IMR-90 (cell line): Measurements from ENCODE around the gene CTIF.
A peak's percentile ranks its signal among the peaks of the same experiment; 100 is the strongest.

Experiments
- BHLHE40 ChIP-seq: fragments of 150-350 bp; IDR thresholded peaks from 2 replicates; pipeline ENCODE4 v1.6.1; 2016; ENCODE audit warnings: mild to moderate bottlenecking, low read depth, low read length
- CEBPB ChIP-seq: IDR thresholded peaks from 2 replicates; pipeline ENCODE4 v1.6.1; 2012; ENCODE audit warnings: low read depth, low read length, improper control_type of control experiment
- MAFK ChIP-seq: IDR thresholded peaks from 2 replicates; pipeline ENCODE4 v1.6.1; 2012; ENCODE audit warnings: low read depth, low read length, improper control_type of control experiment
- MAZ ChIP-seq: IDR thresholded peaks from 2 replicates; pipeline ENCODE4 v1.6.1; 2012; ENCODE audit warnings: low read depth, mild to moderate bottlenecking, low read length, improper control_type of control experiment, moderate library complexity, borderline replicate concordance
- MXI1 ChIP-seq: IDR thresholded peaks from 2 replicates; pipeline ENCODE4 v1.6.1; 2012; ENCODE audit warnings: low read depth, mild to moderate bottlenecking, low read length, moderate library complexity, borderline replicate concordance
- POLR2A ChIP-seq: IDR thresholded peaks from 2 replicates; pipeline ENCODE4 v1.6.1; 2012; ENCODE audit warnings: mild to moderate bottlenecking, low read depth, low read length
- RAD21 ChIP-seq: IDR thresholded peaks from 2 replicates; pipeline ENCODE4 v1.6.1; 2012; ENCODE audit warnings: low read length, improper control_type of control experiment
- RCOR1 ChIP-seq: IDR thresholded peaks from 2 replicates; pipeline ENCODE4 v1.6.1; 2012; ENCODE audit warnings: mild to moderate bottlenecking, low read length, improper control_type of control experiment; ENCODE audit not compliant: insufficient replicate concordance
- SMC3 ChIP-seq: fragments of 150-350 bp; IDR thresholded peaks from 2 replicates; pipeline ENCODE4 v1.6.1; 2016; ENCODE audit warnings: low read depth, mild to moderate bottlenecking, antibody characterized with exemption, low read length, moderate library complexity
- TF ChIP-seq, protein P1 (sequence below): fragments of 150-350 bp; IDR thresholded peaks from 2 replicates; pipeline ENCODE4 v1.6.1; 2017; ENCODE audit warnings: mild to moderate bottlenecking, antibody characterized with exemption, low read length, low read depth
- TF ChIP-seq, protein P2 (sequence below): conservative IDR thresholded peaks from 2 replicates; pipeline ENCODE4 v1.5.1; 2012; ENCODE audit warnings: mild to moderate bottlenecking, low read depth, low read length, improper control_type of control experiment
- TF ChIP-seq, protein P3 (sequence below): fragments of 150-350 bp; IDR thresholded peaks from 2 replicates; pipeline ENCODE4 v1.6.1; 2016; ENCODE audit warnings: low read depth, mild to moderate bottlenecking, low read length, moderate library complexity, borderline replicate concordance

DNA sequence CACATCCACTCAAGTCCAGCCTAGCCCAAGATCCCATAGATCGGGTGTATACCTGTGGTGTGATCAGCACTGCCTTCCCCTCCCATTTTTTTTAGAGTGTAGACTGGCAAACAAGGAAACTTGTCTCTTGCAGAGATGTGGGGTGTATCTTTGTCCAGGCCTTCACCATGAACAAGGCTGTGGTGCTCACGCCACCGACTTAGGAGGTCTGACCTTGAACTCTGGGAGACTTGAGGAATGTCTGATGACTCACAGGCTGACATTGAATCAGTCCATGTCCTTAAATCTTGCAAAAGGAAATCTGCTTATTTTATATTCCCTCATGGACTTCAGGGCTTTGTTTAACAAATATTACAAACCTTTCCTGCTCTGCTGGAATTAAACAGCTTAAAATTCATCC is 4.5 kb upstream of the CTIF start:
- TF ChIP-seq BHLHE40, result 0 out of 2 replicates have a peak, but pooled peaks have one; percentile 34
- TF ChIP-seq, protein P1, sequence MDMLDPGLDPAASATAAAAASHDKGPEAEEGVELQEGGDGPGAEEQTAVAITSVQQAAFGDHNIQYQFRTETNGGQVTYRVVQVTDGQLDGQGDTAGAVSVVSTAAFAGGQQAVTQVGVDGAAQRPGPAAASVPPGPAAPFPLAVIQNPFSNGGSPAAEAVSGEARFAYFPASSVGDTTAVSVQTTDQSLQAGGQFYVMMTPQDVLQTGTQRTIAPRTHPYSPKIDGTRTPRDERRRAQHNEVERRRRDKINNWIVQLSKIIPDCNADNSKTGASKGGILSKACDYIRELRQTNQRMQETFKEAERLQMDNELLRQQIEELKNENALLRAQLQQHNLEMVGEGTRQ, result no peak
- no peak for TF ChIP-seq POLR2A
- TF ChIP-seq, protein P2, sequence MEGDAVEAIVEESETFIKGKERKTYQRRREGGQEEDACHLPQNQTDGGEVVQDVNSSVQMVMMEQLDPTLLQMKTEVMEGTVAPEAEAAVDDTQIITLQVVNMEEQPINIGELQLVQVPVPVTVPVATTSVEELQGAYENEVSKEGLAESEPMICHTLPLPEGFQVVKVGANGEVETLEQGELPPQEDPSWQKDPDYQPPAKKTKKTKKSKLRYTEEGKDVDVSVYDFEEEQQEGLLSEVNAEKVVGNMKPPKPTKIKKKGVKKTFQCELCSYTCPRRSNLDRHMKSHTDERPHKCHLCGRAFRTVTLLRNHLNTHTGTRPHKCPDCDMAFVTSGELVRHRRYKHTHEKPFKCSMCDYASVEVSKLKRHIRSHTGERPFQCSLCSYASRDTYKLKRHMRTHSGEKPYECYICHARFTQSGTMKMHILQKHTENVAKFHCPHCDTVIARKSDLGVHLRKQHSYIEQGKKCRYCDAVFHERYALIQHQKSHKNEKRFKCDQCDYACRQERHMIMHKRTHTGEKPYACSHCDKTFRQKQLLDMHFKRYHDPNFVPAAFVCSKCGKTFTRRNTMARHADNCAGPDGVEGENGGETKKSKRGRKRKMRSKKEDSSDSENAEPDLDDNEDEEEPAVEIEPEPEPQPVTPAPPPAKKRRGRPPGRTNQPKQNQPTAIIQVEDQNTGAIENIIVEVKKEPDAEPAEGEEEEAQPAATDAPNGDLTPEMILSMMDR, result no peak
- TF ChIP-seq MAFK, result no peak
- no peak for TF ChIP-seq MXI1
- TF ChIP-seq MAZ, result no peak
- no peak for TF ChIP-seq RAD21
- no peak for TF ChIP-seq CEBPB
- no peak for TF ChIP-seq RCOR1
- TF ChIP-seq SMC3, result no peak
- TF ChIP-seq, protein P3, sequence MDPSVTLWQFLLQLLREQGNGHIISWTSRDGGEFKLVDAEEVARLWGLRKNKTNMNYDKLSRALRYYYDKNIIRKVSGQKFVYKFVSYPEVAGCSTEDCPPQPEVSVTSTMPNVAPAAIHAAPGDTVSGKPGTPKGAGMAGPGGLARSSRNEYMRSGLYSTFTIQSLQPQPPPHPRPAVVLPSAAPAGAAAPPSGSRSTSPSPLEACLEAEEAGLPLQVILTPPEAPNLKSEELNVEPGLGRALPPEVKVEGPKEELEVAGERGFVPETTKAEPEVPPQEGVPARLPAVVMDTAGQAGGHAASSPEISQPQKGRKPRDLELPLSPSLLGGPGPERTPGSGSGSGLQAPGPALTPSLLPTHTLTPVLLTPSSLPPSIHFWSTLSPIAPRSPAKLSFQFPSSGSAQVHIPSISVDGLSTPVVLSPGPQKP, result no peak
